ENCODE results near the gene ARL4C.

DNA sequence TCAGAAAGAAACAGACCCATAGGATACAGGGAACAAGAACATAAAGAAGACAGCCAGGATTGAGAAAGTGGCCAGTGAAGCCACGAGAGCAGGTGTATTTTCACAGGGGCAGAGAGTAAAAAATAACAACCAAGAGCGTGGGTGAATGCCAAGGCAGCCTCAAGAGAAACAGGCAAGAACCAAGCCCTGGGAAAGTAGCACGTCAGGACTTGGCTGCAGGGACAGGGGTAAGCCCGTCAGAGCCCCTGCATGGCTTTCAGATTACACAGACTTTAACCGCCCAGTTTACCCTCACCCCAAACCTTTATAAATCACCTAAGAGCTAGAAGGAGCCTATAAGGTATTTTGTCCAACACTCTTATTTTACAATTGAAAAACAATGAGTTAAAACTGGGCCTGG, 43.7 kb downstream of the ARL4C start:
- TF ChIP-seq, protein P1, sequence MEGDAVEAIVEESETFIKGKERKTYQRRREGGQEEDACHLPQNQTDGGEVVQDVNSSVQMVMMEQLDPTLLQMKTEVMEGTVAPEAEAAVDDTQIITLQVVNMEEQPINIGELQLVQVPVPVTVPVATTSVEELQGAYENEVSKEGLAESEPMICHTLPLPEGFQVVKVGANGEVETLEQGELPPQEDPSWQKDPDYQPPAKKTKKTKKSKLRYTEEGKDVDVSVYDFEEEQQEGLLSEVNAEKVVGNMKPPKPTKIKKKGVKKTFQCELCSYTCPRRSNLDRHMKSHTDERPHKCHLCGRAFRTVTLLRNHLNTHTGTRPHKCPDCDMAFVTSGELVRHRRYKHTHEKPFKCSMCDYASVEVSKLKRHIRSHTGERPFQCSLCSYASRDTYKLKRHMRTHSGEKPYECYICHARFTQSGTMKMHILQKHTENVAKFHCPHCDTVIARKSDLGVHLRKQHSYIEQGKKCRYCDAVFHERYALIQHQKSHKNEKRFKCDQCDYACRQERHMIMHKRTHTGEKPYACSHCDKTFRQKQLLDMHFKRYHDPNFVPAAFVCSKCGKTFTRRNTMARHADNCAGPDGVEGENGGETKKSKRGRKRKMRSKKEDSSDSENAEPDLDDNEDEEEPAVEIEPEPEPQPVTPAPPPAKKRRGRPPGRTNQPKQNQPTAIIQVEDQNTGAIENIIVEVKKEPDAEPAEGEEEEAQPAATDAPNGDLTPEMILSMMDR (conservative IDR thresholded peaks at IDR 0.05 in 1 of 2, IDR thresholded peaks at IDR 0.05 in 1 of 2; ENCODE audit: extremely low read depth in 1 of 2, insufficient read depth in 1 of 2, low read depth in 1 of 2, low read length in 2 of 2) = no peak
- no peak for TF ChIP-seq EZH2 (IDR thresholded peaks at IDR 0.05; ENCODE audit: borderline replicate concordance, low read length)

Data from mammary epithelial cell (primary cell).